Spleen (tissue), 7 donors: ENCODE results near the gene RAB40C.

Experiments
- POLR2A ChIP-seq, 3 donors: fragments of 450-650 bp; IDR thresholded peaks; one replicate each; pipeline ENCODE4 v1.5.1; 2017; ENCODE audit warnings: antibody characterized with exemption in 3 of 3, mild to moderate bottlenecking in 1 of 3
- POLR2AphosphoS5 ChIP-seq, 3 donors: sonication (generic); formaldehyde crosslinking; IDR thresholded peaks; one replicate each; pipeline ENCODE4 v1.5.1; 2017; ENCODE audit warnings: antibody characterized with exemption in 3 of 3
- TF ChIP-seq, protein P1 (sequence below), 11 experiments: fragments of 200-600 bp in 7 of 11; fragments of 450-650 bp in 4 of 11; sonication (generic) in 4 of 11; IDR thresholded peaks in 8 of 11; conservative IDR thresholded peaks in 3 of 11; 1 replicate in 7 of 11; 2 replicates in 4 of 11; pipeline versions ENCODE4 v1.4.0 to v1.8.0; 2016 to 2021; ENCODE audit warnings: antibody characterized with exemption in 11 of 11, inconsistent platforms in 4 of 11, mild to moderate bottlenecking in 1 of 11
- donor health status: DM: no; HTN: no; CAD: no; lungs with moderate emphysema.
- donor health status: DM: no; HTN: no; CAD: no.
- donor health status: DM: no; HTN: no; CAD: no.

DNA sequence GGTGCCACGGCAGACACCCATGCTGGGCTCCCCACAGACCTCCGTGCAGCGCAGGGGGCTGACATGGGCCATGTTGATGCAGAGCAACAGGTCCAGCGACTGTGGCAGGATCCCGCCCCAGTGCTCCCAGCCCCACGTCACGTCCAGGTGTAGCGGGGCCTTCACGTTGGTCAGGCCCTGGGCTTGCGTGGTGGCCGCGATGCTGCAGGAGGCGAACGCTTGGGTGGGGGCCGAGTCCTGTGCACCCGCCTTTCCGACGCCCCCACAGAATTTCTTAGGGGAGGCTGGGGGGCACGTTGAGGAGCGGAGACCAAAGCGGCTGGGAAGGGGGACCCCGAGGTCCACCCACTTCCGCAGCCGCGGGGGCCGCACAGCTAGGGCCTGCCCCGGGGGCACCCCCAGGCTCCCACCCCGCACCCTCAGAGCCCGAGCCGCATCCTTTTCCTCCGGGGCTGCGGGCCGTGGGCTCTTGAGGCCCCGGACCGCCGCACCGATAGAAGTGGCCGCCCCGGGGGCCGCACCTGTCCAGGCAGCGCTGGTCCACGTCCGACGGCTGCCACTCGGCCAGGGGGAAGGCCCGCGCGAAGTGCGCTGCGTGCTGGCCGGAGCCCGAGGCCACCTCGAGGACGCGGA, 45.8 kb downstream of the RAB40C start:
- TF ChIP-seq, protein P1, sequence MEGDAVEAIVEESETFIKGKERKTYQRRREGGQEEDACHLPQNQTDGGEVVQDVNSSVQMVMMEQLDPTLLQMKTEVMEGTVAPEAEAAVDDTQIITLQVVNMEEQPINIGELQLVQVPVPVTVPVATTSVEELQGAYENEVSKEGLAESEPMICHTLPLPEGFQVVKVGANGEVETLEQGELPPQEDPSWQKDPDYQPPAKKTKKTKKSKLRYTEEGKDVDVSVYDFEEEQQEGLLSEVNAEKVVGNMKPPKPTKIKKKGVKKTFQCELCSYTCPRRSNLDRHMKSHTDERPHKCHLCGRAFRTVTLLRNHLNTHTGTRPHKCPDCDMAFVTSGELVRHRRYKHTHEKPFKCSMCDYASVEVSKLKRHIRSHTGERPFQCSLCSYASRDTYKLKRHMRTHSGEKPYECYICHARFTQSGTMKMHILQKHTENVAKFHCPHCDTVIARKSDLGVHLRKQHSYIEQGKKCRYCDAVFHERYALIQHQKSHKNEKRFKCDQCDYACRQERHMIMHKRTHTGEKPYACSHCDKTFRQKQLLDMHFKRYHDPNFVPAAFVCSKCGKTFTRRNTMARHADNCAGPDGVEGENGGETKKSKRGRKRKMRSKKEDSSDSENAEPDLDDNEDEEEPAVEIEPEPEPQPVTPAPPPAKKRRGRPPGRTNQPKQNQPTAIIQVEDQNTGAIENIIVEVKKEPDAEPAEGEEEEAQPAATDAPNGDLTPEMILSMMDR (IDR thresholded peaks at IDR 0.05 in 8 of 11, conservative IDR thresholded peaks at IDR 0.05 in 3 of 11), result no peak
- TF ChIP-seq POLR2A (IDR thresholded peaks at IDR 0.05) (no peak), POLR2AphosphoS5 (IDR thresholded peaks at IDR 0.05) (no peak)
